Tibial nerve (tissue), 3 donors: ENCODE measurements around the gene RAB3IL1.

ENCODE experiments used
- POLR2A ChIP-seq, 2 donors: fragments of 450-650 bp; IDR thresholded peaks; one replicate each; pipeline ENCODE4 v1.6.1; 2017; ENCODE audit warnings: antibody characterized with exemption in 2 of 2, mild to moderate bottlenecking in 2 of 2, moderate library complexity in 2 of 2
- TF ChIP-seq, protein P1 (sequence below), 5 experiments: fragments of 200-600 bp in 3 of 5; fragments of 450-650 bp in 2 of 5; sonication (generic) in 3 of 5; IDR thresholded peaks; one replicate each; pipeline ENCODE4 v1.5.1; 2016 to 2019; ENCODE audit warnings: antibody characterized with exemption in 5 of 5, mild to moderate bottlenecking in 3 of 5, moderate library complexity in 2 of 5

DNA sequence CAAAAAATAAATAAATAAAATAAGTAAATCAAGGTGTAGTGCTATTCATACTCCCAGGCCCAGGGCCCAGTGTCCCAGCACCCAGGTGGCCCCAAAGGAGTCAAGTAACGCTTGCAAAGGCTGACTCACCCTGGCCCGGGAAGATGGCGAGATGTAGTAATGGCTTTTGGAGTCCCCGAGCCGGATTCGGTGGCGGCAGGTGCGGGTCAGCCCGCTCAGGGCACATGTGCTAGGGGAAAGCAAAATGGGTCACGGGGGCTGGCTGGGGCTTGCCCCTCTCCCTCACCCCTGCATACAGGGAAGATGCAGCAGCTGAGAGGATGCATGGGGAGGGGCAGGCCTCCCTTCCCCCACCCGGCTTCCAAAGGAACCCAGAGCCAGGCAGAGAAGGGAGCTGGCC, 15.1 kb downstream of the RAB3IL1 start:
- no peak for TF ChIP-seq POLR2A (IDR thresholded peaks at IDR 0.05)
- TF ChIP-seq, protein P1, sequence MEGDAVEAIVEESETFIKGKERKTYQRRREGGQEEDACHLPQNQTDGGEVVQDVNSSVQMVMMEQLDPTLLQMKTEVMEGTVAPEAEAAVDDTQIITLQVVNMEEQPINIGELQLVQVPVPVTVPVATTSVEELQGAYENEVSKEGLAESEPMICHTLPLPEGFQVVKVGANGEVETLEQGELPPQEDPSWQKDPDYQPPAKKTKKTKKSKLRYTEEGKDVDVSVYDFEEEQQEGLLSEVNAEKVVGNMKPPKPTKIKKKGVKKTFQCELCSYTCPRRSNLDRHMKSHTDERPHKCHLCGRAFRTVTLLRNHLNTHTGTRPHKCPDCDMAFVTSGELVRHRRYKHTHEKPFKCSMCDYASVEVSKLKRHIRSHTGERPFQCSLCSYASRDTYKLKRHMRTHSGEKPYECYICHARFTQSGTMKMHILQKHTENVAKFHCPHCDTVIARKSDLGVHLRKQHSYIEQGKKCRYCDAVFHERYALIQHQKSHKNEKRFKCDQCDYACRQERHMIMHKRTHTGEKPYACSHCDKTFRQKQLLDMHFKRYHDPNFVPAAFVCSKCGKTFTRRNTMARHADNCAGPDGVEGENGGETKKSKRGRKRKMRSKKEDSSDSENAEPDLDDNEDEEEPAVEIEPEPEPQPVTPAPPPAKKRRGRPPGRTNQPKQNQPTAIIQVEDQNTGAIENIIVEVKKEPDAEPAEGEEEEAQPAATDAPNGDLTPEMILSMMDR (IDR thresholded peaks at IDR 0.05), result no peak
